Mesothelial cell of epicardium (in vitro differentiated cells): ENCODE results near the gene ZBED2. TPM values are rescaled to one million over a fixed set of nuclear protein-coding genes. Genes with fewer than 3 reads are reported as not detected.

ENCODE experiments used
- DNase-seq, 2 experiments: peaks; one replicate each; pipeline ENCODE4 v3.0.0; 2021; ENCODE audit warnings: low spot score in 2 of 2; ENCODE audit not compliant: unreplicated experiment in 2 of 2
- H3K27ac Mint-ChIP-seq: 2 replicates; pipeline ENCODE4 v1.8.0; 2021; ENCODE audit warnings: mixed read lengths
- H3K27me3 Mint-ChIP-seq: 2 replicates; pipeline ENCODE4 v1.8.0; 2021; ENCODE audit warnings: low read depth, mixed read lengths
- H3K36me3 Mint-ChIP-seq: 2 replicates; pipeline ENCODE4 v1.8.0; 2021; ENCODE audit warnings: mixed read lengths
- H3K4me1 Mint-ChIP-seq: 2 replicates; pipeline ENCODE4 v1.8.0; 2021; ENCODE audit warnings: mixed read lengths
- H3K4me3 Mint-ChIP-seq: 2 replicates; pipeline ENCODE4 v1.8.0; 2021; ENCODE audit warnings: mild to moderate bottlenecking, moderate library complexity, mixed read lengths
- H3K9me3 Mint-ChIP-seq: 2 replicates; pipeline ENCODE4 v1.8.0; 2021; ENCODE audit warnings: mixed read lengths
- CTCF ChIP-seq: fragments of 200-600 bp; sonication (generic); IDR thresholded peaks from one replicate; pipeline ENCODE4 v1.5.0; 2021; ENCODE audit warnings: antibody characterized with exemption; ENCODE audit not compliant: unreplicated experiment
- total RNA-seq: library from RNA; stranded (reverse); gene quantifications from 3 replicates; pipeline ENCODE4 v1.2.1, GENCODE V29; 2021

Gene ZBED2
- total RNA-seq, 1 donor from 2014 or later, result not detected

- no peak for DNase-seq
- Mint-ChIP-seq H3K36me3 (no peaks in the 10 kb centered on the region), H3K27ac (no peak overlapping the region), H3K4me1 (no peaks in the 10 kb centered on the region), H3K9me3 (no peaks in the 10 kb centered on the region), H3K27me3 (no peaks in the 10 kb centered on the region), H3K4me3 (no peak overlapping the region)
- no peak for TF ChIP-seq CTCF
These were observed 26.4 kb upstream of the ZBED2 start for GRCh38 chr3:111621535-111621934.

- H3K4me3 Mint-ChIP-seq, result no peak overlapping the region
- no peaks in the 10 kb centered on the region for H3K27me3 Mint-ChIP-seq
- no peaks in the 10 kb centered on the region for H3K4me1 Mint-ChIP-seq
- no peak for TF ChIP-seq CTCF
- H3K27ac Mint-ChIP-seq, result no peak overlapping the region
- no peak for DNase-seq
- H3K9me3 Mint-ChIP-seq, result no peaks in the 10 kb centered on the region
- H3K36me3 Mint-ChIP-seq, result no peaks in the 10 kb centered on the region
These were observed 24.7 kb upstream of the ZBED2 start for GRCh38 chr3:111619833-111620232.

GRCh38 chr3:111618945-111619344 lies 23.8 kb upstream of the ZBED2 start:
- Mint-ChIP-seq H3K9me3 (no peaks in the 10 kb centered on the region), H3K27me3 (no peaks in the 10 kb centered on the region), H3K4me3 (no peak overlapping the region), H3K27ac (no peak overlapping the region), H3K4me1 (no peaks in the 10 kb centered on the region), H3K36me3 (no peaks in the 10 kb centered on the region)
- DNase-seq, result no peak
- TF ChIP-seq CTCF, result no peak

- no peaks in the 10 kb centered on the region for H3K27me3 Mint-ChIP-seq
- no peak overlapping the region for H3K4me3 Mint-ChIP-seq
- H3K27ac Mint-ChIP-seq, result no peak overlapping the region
- DNase-seq, result no peak
- no peaks in the 10 kb centered on the region for H3K9me3 Mint-ChIP-seq
- no peak for TF ChIP-seq CTCF
- H3K36me3 Mint-ChIP-seq, result no peaks in the 10 kb centered on the region
- no peaks in the 10 kb centered on the region for H3K4me1 Mint-ChIP-seq
These were observed 22.9 kb upstream of the ZBED2 start for GRCh38 chr3:111617912-111618601.

DNA sequence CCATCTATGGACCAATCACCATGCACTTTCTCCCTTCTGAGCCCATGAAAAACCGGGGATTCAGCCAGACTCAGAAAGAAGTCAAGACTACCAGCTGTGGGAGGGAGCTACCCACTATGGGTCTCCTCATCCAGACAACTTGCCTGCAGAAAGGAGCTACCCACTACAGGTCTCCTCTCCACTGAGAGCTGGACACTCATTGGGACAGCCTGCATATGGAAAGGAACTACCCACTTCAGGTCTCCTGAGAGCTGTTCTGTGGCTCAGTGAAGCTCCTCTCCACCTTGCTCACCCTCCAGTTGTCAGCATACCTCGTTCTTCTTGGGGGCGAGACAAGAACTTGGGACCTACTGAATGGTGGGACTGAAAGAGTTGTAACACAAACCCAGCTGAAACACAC lies 22.3 kb upstream of the ZBED2 start:
- H3K9me3 Mint-ChIP-seq, result no peaks in the 10 kb centered on the region
- no peaks in the 10 kb centered on the region for H3K36me3 Mint-ChIP-seq
- no peaks in the 10 kb centered on the region for H3K4me1 Mint-ChIP-seq
- H3K27ac Mint-ChIP-seq, result no peak overlapping the region
- no peak for TF ChIP-seq CTCF
- H3K4me3 Mint-ChIP-seq, result no peak overlapping the region
- no peaks in the 10 kb centered on the region for H3K27me3 Mint-ChIP-seq
- no peak for DNase-seq
